NCI-H345 (cell line): ENCODE measurements around the gene GSAP.

Experiments
- DNase-seq: peaks from one replicate; lab custom pipeline; 2025; lab: John Stamatoyannopoulos, UW

Gene GSAP

DNA sequence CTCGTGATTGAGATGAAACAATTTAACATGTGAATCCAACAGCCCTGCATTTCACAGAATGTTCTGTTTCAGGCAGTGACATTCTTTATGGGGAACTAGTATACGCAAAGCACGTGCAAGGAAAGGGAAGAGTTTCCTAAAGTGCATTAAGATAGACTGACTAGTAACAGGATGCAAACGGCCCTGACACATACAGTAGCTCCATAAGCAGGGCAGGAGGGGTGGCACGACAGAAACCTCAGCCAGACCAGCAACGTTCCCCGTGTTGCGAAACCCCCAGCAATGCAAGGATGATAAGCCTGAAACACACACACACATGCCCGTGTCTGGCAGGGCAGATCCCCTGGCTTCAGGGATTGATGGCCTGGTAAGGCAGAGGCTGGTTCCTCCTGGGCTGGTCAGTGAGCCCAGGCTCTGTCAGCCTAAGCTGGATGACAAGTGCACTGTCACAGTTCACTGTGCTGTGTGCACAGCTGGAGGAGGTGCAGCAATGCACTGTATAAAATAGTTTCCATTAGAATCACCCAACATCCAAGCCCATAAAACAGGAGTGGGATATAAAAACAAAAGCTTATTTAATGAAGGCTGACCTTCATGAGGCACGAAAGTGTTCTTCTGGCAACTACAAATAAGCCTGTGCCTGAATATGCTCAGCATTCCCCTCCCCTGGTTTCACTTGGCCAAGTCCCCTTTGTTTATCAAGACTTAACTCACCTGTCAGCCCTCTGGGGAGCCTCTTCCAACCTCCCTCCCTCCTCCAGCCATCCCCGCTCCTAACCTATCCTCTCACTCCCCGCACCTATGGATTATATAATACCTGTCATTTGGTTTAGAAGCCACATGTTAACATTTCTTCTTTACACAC is 88.8 kb downstream of the GSAP start:
- peak; percentile 5 for DNase-seq

DNA sequence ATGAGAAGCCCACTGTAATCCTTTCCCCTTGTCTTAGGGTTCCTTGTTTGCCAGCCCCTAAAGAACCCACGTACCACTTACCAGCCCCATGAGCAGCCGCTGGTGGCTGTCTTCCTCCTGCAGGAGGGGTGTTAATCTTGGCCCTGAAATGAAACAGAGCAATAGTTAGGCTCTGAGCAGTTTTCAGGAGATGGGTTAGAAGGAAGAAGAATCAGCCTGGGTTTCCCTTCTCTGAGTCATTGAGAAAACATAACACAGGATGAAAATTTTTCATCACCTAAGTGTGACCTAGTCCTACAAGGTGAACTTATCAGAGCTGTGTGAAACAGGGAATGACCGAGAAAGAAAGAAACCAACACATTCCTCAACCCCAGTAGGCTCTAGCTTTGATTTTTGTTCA is 90.0 kb downstream of the GSAP start:
- no peak for DNase-seq

DNA sequence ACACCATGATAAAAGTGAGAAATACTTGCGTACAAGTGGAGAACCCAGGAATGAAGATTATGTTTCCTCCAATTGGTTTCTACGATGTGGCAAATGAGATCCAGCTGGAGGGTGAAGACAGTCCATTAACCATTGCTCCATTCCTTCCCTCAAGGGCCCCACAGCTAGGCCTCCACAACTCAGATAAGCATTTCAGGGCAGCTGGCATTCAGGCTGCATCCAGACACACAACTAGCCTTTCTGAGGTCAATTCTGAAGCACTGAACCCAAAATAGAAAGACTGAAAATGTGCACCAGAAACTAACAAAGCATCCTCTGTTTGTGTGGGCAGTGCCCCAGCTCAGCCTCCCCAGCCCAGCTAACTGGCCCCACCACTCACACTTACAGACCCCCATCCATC is 94.8 kb downstream of the GSAP start:
- DNase-seq: no peak

DNA sequence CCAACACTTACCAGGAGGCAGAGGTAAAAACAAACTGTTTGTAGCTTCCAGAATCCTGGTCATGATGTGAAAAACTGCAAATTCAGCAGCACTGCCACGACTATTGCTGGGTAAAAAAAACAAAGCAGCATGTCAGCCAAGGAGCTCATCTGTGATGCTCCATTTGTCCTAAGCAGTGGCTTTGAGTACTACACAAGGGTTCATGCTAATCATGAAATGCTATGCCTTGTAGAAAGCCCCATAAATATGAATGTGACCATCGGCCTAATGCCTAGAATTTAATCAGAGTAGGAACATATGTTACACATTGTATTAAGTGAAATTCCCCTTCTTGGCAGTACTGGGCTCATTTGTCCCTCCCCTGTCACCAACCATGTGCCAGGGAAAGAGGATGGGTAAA is 95.4 kb downstream of the GSAP start:
- DNase-seq: no peak

DNA sequence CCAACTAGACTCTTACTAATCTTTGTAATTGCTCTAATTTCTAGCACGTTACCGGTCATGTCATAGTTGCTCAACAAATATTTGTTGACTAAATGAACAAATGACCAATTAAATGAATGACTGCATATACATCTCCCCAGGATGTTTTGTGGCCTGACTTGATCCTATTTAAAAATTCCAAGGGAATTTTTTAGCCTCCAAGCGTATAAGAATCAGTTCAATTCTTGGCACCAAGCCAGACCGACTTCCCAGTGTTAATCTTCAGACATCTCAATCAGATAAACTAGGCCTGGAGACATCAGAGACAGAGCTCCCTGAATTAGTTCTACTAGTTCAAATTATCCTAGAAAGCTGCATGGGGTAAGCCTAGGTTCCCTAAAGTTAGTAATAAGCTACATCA is 96.0 kb downstream of the GSAP start:
- DNase-seq: no peak

DNA sequence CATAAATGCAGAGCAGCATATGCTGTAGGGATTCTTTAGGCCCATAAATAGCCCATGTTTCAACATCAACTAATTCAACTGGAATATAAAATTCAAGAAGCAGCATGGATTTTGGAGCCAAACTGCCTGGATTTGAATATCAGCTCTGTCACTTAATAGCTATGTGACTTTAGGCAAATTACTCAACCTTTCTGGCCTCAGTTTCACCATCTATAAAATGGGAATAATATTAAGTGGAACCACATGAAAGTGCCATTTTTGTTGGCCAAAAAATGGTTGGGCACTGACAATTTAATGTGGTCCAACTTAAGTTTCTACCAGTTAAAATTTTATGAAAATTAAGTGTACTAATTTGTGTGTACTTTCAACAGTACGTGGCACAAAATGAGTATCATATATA is 98.1 kb downstream of the GSAP start:
- DNase-seq: no peak

DNA sequence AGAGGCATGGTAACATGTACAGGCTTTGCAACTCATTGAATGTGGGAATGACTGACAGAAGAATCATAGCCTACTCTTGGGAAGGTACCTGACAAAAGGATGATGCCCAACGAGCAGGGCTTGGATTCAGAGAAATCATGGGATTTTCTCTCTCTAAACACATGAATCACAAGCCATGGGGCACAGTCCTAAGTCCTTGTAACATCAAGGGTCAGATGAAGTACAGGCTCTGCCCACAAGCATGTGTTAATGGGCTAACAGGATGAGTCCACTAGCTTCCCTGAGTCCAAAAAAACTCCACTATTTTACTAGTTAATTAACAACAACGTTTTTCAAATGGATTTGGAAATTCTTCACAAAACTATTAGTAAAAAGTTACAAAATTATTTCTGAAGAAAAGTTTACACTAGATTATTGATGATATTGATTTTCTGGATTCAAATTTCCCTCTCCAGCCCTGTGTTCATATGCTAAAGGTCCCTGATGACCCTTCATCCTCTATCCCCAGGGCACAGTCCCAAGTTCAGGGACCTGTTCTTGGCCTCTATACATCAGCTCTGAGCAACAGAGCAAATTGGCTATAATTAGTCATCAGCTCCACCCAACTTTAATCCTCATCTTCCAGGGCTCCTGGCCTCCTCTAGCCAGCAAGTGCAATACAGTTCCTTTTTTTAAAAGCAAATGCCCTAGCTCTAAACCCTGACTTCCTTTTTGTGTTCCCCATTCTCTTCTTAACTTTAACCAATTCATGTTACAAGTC is 99.8 kb downstream of the GSAP start:
- DNase-seq: no peak

DNA sequence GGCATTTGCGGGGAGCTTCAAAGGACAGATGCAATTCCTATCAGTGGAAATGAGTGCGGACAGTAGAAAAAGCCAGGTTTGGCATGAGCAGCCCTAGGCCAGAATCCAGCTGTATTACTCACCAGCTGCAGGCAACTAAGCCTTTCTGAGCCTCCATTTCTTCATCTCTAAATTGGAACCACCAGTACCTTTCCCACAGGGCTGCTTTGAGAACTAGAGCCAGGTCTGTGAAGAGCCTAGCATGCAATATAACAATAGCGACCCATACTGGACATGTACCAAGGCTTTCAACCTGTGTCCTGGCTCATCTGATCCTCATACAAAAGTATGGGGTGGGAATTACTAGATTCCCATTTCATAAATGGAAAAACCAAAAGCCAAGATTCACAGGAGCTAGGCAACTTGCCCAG is 101.0 kb downstream of the GSAP start:
- DNase-seq: no peak

DNA sequence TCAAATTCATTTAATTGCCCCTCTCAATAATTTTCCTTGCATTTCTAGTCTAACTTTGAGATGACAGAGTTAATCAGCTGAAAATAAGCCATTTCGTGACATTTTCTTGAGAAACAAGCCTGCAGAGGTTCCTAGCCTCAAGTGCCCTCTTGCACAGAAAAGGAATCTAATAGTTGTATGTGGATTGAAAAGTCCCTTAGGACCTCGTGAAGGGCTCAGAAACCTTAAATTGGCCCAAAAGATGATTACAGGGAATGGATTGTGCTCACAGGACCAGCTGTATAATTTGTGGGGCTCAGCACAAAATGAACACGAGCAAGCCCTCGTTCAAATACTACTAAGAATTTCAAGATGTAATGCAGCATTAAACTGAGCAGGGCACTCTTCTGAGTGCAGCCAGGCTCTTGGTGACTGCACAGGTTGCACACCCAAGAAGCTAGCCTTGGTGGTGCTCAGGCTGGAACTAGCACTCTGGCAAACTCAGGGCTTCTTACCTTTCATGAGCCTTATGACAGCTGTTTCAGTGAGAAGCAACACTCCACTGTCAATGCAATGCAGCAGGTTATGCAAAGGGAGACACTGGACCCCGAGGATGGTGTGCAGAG is 102.2 kb downstream of the GSAP start:
- no peak for DNase-seq

DNA sequence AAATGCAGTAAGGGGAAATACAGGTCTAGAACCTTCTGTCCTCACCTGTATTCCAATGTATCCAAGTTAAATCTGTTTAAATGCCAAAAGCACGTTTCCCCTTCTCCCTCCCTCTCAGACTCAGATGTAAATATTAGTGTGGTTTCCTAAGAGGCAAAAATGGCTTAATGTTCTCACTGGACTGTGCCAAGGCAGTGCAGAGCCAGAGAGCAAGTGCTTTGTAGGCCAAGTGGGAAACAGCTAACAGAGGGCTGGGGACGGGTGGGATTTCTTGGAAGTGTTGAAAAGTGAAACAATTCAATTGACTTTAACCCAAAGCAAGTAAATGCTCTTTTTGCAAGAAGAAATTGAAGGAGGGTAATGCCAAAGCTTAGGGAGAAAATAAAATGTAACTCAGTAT is 103.1 kb downstream of the GSAP start:
- DNase-seq: no peak

DNA sequence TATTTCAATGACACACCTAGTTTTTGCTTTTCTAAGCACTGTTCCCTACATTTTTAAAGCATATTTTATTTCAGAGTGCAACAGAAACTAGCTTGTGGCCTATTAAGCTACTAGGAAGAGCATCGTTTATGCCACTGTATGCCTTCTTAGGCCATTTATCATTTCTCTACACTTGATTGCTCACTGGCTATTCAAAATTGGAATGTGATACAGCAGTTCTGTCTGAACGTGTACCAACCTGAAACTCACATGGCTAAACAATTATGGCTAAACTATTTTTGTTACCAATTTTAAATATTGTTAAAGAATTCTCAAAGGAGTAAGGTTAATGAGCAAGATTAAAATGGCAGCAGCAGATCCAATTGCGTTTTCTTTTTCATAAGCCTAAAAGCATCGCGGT is 105.2 kb downstream of the GSAP start:
- DNase-seq: no peak

DNA sequence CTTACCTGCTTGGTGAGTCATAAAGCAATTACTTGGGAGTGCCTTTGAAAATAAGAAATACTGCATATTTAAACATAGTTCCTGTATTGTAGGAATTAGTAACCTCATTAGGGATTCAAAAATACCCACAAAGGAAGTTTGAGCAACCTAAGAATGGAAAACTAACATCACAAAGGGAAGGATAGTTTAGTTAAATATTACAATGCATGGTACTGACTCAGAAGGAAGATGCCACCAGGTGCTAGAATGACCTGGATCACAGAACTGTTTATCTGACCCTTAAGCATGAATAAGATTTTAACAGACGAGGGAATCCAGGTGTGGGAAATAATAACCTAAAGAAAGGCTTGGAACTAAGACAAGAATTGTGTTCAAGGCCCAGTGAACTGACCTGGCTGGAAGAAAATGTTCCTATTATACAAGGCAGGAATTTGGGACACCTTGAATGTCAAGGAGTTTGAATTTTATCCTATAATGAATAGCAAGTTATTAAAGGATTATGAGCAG is 106.4 kb downstream of the GSAP start:
- DNase-seq: no peak

DNA sequence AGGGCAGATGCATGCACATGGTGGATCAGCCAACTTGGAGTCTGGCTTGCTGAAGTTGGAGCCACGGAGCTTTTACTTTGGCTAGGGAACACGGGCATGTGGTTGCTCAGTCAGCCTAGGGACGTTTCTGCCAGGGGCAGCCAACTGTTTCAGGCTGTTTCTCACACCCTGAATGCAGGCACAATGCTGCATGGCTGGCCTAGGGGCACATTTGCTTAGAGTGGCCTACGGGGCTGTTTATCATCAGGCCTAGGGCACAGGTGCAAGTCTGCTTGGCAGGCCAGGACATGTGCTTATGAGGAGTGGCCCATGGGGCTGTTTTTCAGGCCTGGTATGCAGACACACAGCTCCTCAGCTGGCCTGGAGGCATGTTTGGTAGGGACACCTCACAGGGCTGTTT is 107.4 kb downstream of the GSAP start:
- DNase-seq: no peak

DNA sequence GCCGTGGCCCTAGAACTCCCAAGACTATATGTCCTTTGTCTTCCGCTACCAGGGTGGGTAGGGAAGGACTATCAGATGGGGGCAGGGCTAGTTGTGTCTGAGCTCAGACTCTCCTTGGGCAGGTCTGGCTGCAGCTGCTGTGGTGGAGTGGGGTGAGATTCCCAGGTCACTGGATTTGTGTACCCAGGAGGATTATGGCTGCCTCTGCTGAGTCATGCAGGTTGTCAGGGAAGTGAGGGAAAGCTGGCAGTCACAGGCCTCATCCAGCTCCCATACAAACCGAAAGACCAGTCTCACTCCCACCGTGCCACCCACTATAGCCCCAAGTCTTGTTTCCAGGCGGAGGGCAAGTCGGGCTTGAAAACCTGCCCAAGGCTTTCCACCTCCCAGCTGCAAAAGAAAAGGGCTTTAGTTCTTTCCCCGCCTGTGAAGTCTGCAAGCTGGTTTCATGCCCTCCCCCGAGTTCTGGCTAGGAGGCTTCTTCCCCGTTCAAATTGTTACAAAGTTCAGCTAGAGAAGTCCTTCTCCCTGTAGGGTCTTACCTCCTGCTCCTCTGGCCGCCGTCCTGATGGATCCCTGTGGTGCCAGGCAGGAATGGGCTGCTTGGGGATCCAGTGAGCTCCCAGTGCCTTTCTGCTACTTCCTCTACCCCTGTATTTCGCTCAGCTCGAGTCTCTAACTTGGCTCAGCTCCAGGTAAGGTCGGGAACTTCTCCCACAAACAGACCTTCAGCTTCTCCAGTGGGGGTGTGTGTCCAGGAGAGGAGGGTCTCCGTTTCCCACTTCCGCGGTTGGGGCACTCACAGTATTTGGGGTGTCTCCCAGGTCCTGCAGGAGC is 109.7 kb downstream of the GSAP start:
- DNase-seq: no peak

DNA sequence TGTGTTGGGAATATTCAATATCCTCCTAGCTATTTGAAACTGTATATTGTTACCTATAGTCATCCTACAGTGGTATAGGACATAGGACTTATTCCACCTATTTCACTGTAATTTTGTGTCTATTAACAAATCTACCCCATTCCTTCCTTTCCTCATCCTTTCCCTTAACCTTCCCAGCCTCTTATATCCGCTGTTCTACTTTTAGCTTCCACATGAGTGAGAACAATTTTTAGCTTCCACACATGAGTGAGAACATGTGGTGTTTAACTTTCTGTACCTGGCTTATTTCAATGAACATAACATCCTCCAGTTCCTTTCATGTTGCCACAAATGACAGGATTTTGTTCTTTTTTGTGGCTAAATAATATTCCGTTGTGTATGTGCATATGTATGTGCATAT is 120.6 kb downstream of the GSAP start:
- no peak for DNase-seq

DNA sequence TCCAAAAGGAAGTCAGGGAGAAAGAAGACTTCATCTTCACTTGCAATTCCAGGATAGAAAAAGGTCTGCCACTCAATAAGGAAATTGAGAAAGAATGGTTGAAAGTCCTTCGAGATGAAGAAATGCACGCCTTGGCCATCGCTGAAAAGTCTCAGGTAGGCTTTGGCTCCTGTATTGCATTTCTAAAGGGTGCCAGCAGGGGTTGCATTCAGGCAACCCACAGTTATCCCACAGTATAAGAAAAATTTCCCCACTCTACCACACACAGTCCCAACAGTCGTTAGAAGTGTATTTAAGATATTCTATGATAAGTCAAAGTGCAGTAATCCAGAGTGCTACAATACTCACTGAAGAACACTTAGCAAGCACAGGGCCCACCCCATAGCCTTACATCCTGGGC is 123.1 kb downstream of the GSAP start:
- no peak for DNase-seq

DNA sequence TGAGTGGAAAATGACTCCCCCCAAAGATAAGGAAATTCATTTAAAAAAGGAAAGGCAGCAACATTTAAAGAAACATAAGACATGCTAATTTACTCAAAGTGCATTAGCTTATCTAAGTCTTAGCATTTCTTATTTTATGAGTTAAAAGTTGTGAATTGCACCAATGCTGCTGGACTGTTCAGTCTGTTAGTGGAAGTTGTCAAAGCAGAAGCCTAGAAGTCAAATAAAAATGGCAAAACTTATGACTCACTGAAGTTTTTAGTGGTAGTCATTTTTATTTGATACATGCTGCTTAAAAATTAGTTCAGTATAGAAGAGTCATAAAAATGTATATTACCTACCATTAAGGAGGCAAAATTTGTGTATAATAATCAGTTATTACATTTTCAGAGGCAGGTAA is 125.7 kb downstream of the GSAP start:
- DNase-seq: no peak

DNA sequence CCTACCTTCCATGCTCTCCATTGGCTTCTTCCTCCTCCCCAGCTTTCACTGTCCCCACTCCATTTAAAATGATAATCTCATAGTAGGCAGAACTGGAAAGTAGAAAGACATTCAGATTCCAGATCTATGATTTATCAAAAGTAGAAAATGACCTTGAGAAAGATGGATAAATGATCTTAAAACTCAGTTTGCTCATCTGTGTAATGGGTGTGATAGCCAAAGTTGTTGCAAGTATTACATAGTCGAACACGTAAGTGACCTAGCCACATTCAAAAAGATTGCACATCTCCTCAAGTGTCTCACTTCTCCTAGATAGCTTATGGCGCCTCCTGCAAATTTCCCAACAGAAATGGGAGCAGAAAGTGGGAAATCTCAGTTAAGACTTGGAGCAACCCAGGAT is 126.8 kb downstream of the GSAP start:
- DNase-seq: no peak

DNA sequence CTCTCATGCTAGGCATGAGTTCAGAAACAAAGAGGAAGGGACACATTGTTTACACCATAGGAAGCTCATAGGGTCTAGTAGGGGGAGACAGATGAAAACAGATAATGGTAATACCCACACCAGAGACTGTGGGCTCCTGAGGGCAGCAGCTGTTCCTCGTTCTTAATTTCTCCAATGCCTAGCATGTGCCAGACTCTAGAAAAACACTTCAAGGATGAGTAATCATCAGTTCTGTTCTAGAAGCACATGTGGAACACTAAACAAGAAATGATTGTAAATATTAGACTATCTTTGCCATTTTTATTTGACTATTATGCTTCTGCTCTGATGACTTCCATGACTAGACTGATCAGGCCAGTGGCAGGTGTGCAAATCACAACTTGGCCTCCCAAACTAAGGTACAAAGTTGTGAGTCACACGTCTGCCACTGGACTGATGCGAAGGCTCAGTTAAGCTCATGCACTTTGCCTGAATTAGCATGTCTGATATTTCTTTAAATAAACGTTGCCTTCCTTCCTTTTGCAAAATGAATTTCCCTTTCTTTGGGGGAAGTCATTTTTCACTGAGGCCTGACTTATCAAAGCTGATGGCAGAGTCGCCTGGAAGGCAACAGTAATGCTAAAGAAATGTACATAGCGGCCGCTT is 127.4 kb downstream of the GSAP start:
- no peak for DNase-seq

DNA sequence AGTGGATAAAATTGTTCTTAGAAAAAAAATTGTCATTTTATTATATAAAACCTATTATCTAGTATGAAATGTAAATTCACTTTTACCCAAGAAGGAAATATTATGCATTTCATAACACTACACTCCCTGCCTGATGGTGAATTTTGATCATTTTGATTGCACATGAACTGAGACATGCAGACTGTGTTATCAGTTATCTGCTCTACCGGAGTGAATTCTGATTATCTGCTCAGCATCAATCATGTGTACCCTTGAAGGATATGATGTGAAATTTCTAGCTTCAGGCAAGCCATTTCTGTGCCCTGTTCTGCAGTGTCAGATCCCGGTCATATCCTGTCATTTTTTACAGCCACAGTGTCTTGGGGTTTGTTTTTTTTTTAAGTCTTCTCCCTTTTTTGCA is 131.5 kb downstream of the GSAP start:
- DNase-seq: no peak

DNA sequence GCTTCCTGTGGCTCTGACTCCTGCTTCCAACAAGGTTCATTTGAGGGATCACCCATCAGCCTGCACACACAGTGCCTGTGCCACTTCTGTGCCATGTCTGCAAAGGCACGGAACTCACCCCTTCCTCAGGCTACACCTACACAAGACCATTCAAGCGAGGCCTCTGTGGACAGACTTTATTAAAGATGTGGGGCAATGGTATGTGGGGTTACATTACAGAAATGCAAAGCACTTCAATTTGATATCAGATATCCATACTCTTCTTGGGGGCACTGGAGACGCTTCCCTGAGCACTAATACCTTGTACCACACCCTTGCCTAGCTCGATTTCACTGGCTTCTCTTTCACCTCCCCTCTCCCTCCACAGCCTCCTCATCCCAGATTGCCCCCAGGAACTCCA is 132.1 kb downstream of the GSAP start:
- DNase-seq: no peak

DNA sequence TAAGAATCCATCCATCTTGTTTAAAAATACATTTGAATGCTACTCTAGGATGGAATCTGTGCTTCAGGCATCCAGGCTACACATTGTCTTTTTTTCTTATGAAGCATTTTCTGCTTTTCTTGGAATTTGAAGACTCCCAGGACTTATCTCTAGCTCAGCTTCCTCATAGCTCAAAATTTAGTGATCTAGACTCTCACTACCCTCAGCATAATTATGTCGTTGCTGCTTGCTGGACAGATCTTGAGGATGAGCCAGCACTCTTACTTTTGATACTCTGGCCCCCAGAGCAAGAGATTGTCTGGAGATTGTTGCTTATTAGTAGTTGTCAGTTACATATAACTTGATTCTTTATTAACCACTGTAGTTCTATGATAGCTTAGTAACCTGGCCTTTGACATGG is 133.3 kb downstream of the GSAP start:
- no peak for DNase-seq
